Fibroblast of the conjunctiva (primary cell): ENCODE data around the gene SMPX.

Experiments used
- DNase-seq: peaks from one replicate; pipeline ENCODE4 v3.0.0-alpha.2; 2010; ENCODE audit warnings: low read depth

SMPX gene

GRCh38 chrX:21711129-21711847 is 46.6 kb downstream of the SMPX start:
- DNase-seq: no peak

GRCh38 chrX:21708116-21708515 is 49.8 kb downstream of the SMPX start:
- no peak for DNase-seq

DNA sequence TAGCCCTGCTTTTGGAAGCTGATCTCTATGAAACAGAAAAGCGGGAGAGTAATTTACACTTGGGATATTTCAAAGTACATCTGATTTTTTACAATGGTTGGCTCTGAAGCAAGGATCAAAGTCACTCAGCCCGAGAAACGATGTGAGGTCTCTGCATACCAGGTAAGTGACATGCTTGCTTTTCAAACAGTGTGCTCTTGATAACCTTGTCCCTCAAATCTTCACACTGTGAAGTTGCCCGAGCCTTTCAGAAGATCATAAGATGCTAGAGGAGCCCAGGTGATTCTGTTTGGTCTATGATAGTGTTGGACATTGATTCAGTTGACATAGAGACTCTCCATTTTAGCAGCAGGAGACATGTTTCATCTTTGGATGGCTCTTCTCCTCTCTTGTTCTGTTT is 52.7 kb downstream of the SMPX start:
- DNase-seq: no peak

DNA sequence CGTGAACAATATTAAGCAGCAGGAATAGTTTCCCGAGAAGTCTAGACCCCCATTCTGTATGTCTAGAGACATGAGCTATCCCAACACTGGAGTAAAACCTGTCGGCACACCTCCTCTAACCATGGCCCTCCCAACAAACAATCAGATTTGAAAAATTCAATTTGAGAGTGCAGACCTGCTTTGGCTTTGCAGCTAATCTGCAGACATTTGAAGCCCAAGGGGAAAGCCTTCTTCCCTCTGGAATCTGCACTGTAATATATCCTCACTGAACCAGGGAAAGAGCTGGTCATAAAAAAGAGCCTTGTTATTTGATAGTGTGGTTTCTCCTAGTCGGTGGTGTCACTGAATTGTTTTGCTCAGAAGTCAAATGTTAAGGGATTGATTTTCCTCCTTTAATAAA is 55.2 kb downstream of the SMPX start:
- DNase-seq: no peak

DNA sequence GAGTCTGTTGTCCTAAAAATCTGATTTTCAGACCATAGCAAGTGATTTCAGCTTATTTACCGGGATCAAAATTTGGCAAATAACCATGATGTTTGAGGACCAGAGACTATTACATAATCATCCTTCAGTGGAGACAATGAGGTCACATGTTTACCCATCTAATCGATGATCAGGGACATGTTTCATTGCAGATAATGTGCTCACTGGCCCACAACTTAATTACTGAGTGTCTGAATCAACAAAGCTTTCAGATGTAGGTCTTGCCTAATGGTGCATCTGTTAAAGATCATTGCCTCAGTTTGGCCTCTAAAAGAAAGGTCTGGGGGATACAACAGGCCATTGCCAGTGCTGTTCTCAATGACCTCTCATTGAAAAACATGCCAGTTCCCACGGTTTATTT is 56.9 kb downstream of the SMPX start:
- DNase-seq: no peak

- no peak for DNase-seq
These were observed 57.6 kb downstream of the SMPX start for GRCh38 chrX:21700275-21700674.

GRCh38 chrX:21699136-21699535 is 58.8 kb downstream of the SMPX start:
- no peak for DNase-seq

GRCh38 chrX:21698272-21698671 is 59.6 kb downstream of the SMPX start:
- no peak for DNase-seq

DNA sequence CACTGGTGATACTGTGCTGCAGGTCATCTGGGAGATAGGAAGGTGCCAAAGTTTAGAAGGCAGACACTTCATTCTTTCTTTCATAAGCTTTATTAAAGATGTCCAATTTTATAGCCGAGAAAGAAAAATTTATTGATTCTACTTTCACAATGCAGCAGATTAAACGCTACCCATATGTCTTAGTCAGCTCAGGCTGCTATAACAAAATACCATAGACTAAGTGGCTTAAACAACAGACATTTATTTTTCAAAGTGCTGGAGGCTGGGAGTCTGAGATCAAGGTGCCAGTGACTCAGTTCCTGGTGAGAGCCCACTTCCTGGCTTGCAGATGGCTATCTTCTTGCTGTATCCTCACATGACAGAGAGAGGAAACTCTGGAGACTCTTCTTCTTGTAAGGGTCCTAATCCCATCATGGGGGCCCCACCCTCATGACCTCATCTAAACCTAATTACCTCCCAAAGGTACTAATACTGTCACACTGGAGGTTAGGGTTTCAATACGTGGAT is 66.4 kb downstream of the SMPX start:
- DNase-seq: no peak

DNA sequence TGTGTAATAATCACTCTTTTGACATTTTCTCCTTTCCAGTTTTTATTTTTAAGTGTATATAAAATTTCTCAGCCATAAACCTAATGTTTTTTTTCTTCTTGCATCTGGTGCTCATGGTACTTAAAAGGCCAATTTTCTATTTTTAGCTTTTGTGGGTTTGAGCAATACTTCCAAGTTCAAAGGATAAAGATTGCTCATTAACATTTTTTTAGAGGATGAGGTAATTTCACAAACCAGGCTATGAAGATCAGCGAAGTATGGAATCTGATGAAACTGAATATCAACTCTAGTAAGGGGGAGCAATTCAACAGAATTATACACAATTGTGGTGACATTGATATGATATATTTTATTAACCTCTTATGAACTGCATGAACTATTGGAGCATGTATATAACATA is 74.0 kb downstream of the SMPX start:
- DNase-seq: no peak

GRCh38 chrX:21678048-21678612 is 79.8 kb downstream of the SMPX start:
- no peak for DNase-seq

DNA sequence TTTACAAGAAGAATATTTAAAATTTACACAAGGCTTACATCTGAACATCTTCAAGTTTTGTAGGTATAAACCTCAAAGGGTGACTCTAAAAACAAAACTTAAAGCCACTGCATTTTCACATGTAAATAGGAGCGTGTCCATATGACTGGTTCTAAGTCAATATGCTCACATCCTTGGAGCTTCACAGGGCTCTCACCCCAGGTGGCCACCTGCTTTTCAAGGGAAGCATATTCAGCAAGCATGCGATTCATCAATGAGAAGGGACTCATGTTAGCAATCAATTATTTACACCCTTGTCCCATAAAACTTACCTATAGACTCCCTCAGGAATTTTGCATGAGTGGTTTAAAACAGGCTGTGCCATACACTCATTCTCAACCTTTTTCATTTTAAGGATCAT is 82.0 kb downstream of the SMPX start:
- no peak for DNase-seq

- DNase-seq: no peak
These were observed 83.3 kb downstream of the SMPX start for GRCh38 chrX:21674430-21675186.

- no peak for DNase-seq
These were observed 91.2 kb downstream of the SMPX start for GRCh38 chrX:21666679-21667078.

GRCh38 chrX:21666252-21666651 is 91.7 kb downstream of the SMPX start:
- DNase-seq: no peak

GRCh38 chrX:21662761-21663160 is 95.2 kb downstream of the SMPX start:
- DNase-seq: no peak

DNA sequence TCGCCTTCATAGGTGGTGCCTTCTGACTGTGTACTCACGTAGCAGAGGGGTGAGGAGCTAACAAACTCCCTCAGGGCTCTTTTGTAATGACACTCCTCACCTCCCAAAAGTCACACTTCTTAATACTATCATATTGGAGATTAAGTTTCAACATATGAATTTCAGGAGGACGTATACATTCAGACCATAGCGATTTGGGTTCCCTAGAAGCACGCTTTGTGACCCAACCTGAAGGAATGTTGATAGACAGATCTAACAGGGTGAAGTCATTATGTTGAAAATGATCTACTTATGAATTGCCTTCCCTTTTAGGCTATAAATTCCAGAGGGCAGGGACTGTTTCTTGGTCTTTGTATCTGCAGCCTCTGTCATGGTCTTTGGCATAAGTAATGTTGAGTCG is 96.6 kb downstream of the SMPX start:
- DNase-seq: no peak

- no peak for DNase-seq
These were observed 97.8 kb downstream of the SMPX start for GRCh38 chrX:21660156-21660555.

DNA sequence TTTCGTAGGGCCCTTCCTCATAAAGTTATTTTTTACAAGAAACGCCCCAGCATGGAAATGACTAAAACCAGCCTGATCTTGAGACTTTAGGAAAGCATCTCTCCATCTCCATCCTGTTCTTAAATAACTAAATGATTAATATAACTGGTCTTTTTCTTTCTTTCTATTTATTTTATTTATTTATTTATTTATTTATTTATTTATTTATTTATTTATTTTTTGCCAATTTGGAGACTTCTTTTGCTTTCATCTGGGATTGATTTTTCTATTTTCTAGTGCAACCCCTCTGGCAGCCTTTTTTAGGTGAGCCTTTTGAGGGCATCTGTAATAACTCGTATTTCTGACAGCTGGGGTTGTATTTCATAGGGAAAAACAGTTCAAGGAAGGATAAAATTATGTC is 98.6 kb downstream of the SMPX start:
- no peak for DNase-seq

- no peak for DNase-seq
These were observed 99.2 kb downstream of the SMPX start for GRCh38 chrX:21658746-21659145.

DNA sequence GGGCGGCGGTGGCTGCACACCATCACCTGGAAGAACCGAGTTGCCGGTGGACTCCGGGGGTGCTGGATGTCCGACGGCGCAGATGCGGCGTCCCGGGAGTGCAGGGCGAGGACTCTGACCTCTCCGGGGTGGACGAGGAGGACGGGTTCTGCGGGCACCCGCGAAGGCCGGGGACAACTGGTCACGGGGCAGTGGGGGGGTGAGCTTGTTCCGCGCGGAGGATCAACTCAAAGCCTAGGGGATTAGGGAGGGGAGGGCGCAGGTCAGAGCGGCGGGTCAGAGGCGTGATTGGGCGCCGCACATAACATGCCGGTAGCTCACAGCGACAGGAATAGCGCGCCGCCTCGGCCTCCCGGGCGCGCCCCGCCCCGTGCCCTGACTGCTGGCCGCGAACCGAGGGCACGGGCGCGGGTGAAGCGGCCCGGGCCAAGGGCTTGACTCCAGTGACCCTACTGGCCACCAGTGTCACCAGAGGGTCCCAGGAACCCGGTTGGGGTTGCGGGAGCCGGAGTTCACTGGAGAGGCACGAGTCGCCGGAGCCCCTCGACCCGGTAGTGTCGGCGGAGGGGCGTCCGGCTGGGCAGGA is 99.7 kb downstream of the SMPX start, which contains the start of gene KLHL34:
Gene KLHL34 (minus strand): TSS at position 179 of the 586 bp plus-strand sequence. CDS start 542 bp downstream, outside the sequence.
- DNase-seq: no peak

DNA sequence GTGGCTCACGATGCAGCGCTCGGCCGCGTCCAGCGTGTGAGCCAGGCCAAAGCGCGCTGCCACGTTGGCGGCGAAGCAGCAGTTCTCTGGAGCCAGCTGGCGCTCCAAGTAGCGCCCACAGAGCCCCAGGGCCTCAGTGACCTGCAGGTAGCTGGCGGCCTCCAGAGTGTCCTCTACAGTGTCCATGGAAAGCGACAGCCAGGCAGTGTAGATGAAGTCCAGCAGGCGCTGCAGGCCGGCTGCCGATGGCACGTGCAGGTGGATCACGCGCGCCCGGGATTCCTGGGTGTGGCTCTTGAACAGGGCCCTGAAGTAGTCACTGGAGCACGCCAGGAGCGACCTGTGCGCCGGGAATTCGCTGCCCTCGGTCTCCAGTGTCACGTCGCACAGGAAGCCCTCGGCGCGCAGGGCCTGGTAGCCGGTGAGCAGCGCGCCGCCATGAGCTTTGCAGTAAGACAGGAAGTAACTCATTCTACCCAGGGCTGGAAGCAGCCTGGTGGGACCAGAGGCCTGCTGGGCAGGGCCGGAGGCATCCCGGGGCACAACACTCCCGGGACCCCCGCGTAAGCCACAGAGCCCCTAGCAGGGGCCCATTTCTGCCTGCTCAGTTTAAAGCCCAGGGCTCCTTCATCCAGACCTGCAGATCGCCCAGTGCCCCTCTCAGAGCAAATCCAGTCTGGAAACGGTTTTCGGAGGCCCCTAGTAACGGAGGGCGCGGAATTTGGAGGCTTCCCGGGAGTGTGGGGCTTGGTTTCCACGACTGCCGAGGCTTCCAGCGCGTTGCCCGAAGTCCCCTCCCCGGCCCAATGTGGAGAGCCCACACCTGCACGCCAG is 100.4 kb downstream of the SMPX start:
- DNase-seq: no peak
